SH-SY5Y (cell line): ENCODE data around the gene ANKRA2.

ENCODE experiments used
- GATA2 ChIP-seq: IDR thresholded peaks from 2 replicates; pipeline ENCODE4 v1.6.1; 2011; ENCODE audit warnings: mild to moderate bottlenecking, low read depth, low read length
- GATA3 ChIP-seq: IDR thresholded peaks from 2 replicates; pipeline ENCODE4 v1.6.1; 2011; ENCODE audit warnings: low read depth, mild to moderate bottlenecking, low read length, moderate library complexity

The ANKRA2 gene

GRCh38 chr5:73582285-73583145 lies 17.1 kb upstream of the ANKRA2 start:
- no peak for TF ChIP-seq GATA3
- no peak for TF ChIP-seq GATA2

GRCh38 chr5:73565969-73566547 lies 619 bp upstream of the ANKRA2 start:
- TF ChIP-seq GATA2 (no peak), GATA3 (no peak)

- TF ChIP-seq GATA2 (no peak), GATA3 (no peak)
Observed at GRCh38 chr5:73564675-73565074, 764 bp downstream of the ANKRA2 start.

GRCh38 chr5:73564018-73564417 lies 1.4 kb downstream of the ANKRA2 start:
- no peak for TF ChIP-seq GATA2

GRCh38 chr5:73558950-73559349 lies 6.5 kb downstream of the ANKRA2 start:
- no peak for TF ChIP-seq GATA3

GRCh38 chr5:73552642-73553041 lies 12.8 kb downstream of the ANKRA2 start:
- no peak for TF ChIP-seq GATA3

- no peak for TF ChIP-seq GATA2
- TF ChIP-seq GATA3: no peak
Observed at GRCh38 chr5:73550016-73550415, 15.4 kb downstream of the ANKRA2 start.

GRCh38 chr5:73545403-73545779 lies 20.0 kb downstream of the ANKRA2 start:
- TF ChIP-seq GATA3 (no peak), GATA2 (no peak)

- TF ChIP-seq GATA3 (no peak), GATA2 (no peak)
Observed at GRCh38 chr5:73544429-73545402, 20.7 kb downstream of the ANKRA2 start.

- TF ChIP-seq GATA2: no peak
- TF ChIP-seq GATA3: no peak
Observed at GRCh38 chr5:73542020-73542419, 23.4 kb downstream of the ANKRA2 start.

- TF ChIP-seq GATA3 (no peak), GATA2 (no peak)
Observed at GRCh38 chr5:73540192-73540591, 25.2 kb downstream of the ANKRA2 start.

GRCh38 chr5:73539730-73540129 lies 25.7 kb downstream of the ANKRA2 start:
- TF ChIP-seq GATA2 (no peak), GATA3 (no peak)

GRCh38 chr5:73534971-73535370 lies 30.5 kb downstream of the ANKRA2 start:
- no peak for TF ChIP-seq GATA3
- TF ChIP-seq GATA2: no peak

GRCh38 chr5:73534011-73534644 lies 31.3 kb downstream of the ANKRA2 start:
- TF ChIP-seq GATA3 (no peak), GATA2 (no peak)
